SJCRH30 (cell line): ENCODE measurements around the gene TM7SF2. TPM values are rescaled to one million over a fixed set of nuclear protein-coding genes. Genes with fewer than 3 reads are reported as not detected.

ENCODE experiments used
- DNase-seq, 2 experiments: peaks; one replicate each; pipeline ENCODE4 v3.0.0-alpha.2; 2015 to 2020
- H3K27ac ChIP-seq: fragments of 250-450 bp; sonication (Bioruptor Pico); 2 replicates; pipeline ENCODE4 v1.5.1; 2020; ENCODE audit warnings: mild to moderate bottlenecking, moderate library complexity
- H3K27me3 ChIP-seq: fragments of 250-450 bp; sonication (Bioruptor Pico); 2 replicates; pipeline ENCODE4 v1.5.1; 2020; ENCODE audit warnings: mild to moderate bottlenecking, moderate library complexity
- H3K36me3 ChIP-seq: fragments of 250-450 bp; sonication (Bioruptor Pico); 2 replicates; pipeline ENCODE4 v1.5.1; 2020; ENCODE audit warnings: mild to moderate bottlenecking, moderate library complexity
- H3K4me1 ChIP-seq: fragments of 250-450 bp; sonication (Bioruptor Pico); 2 replicates; pipeline ENCODE4 v1.5.1; 2020; ENCODE audit warnings: mild to moderate bottlenecking, moderate library complexity
- H3K4me3 ChIP-seq: fragments of 250-450 bp; sonication (Bioruptor Pico); 2 replicates; pipeline ENCODE4 v1.5.1; 2020; ENCODE audit warnings: mild to moderate bottlenecking, moderate library complexity
- H3K9me3 ChIP-seq: fragments of 250-450 bp; sonication (Bioruptor Pico); replicated peaks from 2 replicates; pipeline ENCODE4 v1.5.1; 2020; ENCODE audit warnings: mild to moderate bottlenecking, moderate library complexity
- total RNA-seq: library from RNA; depleted of rRNA; stranded (reverse); fragments of >200 nt; shearing (Covaris generic); gene quantifications from 2 replicates; pipeline ENCODE4 v1.2.3, GENCODE V29; 2014; rRNA removed

The TM7SF2 gene
- 2.9 and 3.7 TPM in 2 replicates for total RNA-seq

- Histone ChIP-seq H3K4me3 (peak within 1 kb of the TSS; percentile 21), H3K27me3 (no peaks in the 10 kb centered on the region), H3K9me3 (no peaks in the 10 kb centered on the region), H3K4me1 (peaks cover 5% of the 10 kb centered on the region; the same call in 1 of the 2 replicates), H3K36me3 (no peaks in the 10 kb centered on the region), H3K27ac (no peak within 1 kb of the TSS)
- DNase-seq: peak; percentile 88 to 89
These were observed at the start of gene TM7SF2 for GRCh38 chr11:65111744-65112545. Gene TM7SF2 (plus strand): TSS chr11:65111872. CDS start chr11:65112016, 144 bp downstream.

GRCh38 chr11:65063532-65063931 is 48.1 kb upstream of the TM7SF2 start:
- no peaks in the 10 kb centered on the region for H3K36me3 ChIP-seq
- no peak overlapping the region for H3K27ac ChIP-seq
- no peaks in the 10 kb centered on the region for H3K4me1 ChIP-seq

GRCh38 chr11:65064847-65065240 is 46.8 kb upstream of the TM7SF2 start:
- no peaks in the 10 kb centered on the region for H3K4me1 ChIP-seq
- DNase-seq: no peak
- no peak overlapping the region for H3K4me3 ChIP-seq
- no peaks in the 10 kb centered on the region for H3K36me3 ChIP-seq
- H3K9me3 ChIP-seq: no peaks in the 10 kb centered on the region
- H3K27me3 ChIP-seq: peaks cover 11% of the 10 kb centered on the region; the same call in 1 of the 2 replicates
- no peak overlapping the region for H3K27ac ChIP-seq

More at GRCh38 chr11:65063532-65063931, 48.1 kb upstream of the TM7SF2 start:
- peaks cover 11% of the 10 kb centered on the region; the same call in 1 of the 2 replicates for H3K27me3 ChIP-seq
- no peak for DNase-seq
- H3K4me3 ChIP-seq: no peak overlapping the region
- H3K9me3 ChIP-seq: no peaks in the 10 kb centered on the region

- no peaks in the 10 kb centered on the region for H3K36me3 ChIP-seq
- no peaks in the 10 kb centered on the region for H3K4me1 ChIP-seq
- no peak overlapping the region for H3K4me3 ChIP-seq
- no peaks in the 10 kb centered on the region for H3K9me3 ChIP-seq
- no peak overlapping the region for H3K27ac ChIP-seq
- DNase-seq: no peak
- H3K27me3 ChIP-seq: peaks cover 11% of the 10 kb centered on the region; the same call in 1 of the 2 replicates
These were observed 45.8 kb upstream of the TM7SF2 start for GRCh38 chr11:65065851-65066250.

- Histone ChIP-seq H3K9me3 (no peaks in the 10 kb centered on the region), H3K4me3 (no peak overlapping the region), H3K4me1 (no peaks in the 10 kb centered on the region), H3K27ac (no peak overlapping the region), H3K36me3 (no peaks in the 10 kb centered on the region), H3K27me3 (peaks cover 11% of the 10 kb centered on the region; the same call in 1 of the 2 replicates)
- no peak for DNase-seq
These were observed 45.4 kb upstream of the TM7SF2 start for GRCh38 chr11:65066315-65066714.

GRCh38 chr11:65066805-65067291 is 44.8 kb upstream of the TM7SF2 start:
- H3K36me3 ChIP-seq: no peaks in the 10 kb centered on the region
- H3K4me3 ChIP-seq: no peak overlapping the region
- no peaks in the 10 kb centered on the region for H3K4me1 ChIP-seq
- H3K9me3 ChIP-seq: no peaks in the 10 kb centered on the region
- no peak overlapping the region for H3K27ac ChIP-seq
- peaks cover 11% of the 10 kb centered on the region; the same call in 1 of the 2 replicates for H3K27me3 ChIP-seq
- no peak for DNase-seq

- Histone ChIP-seq H3K27me3 (peaks cover 11% of the 10 kb centered on the region; the same call in 1 of the 2 replicates), H3K9me3 (no peaks in the 10 kb centered on the region), H3K36me3 (no peaks in the 10 kb centered on the region), H3K4me3 (no peak overlapping the region), H3K27ac (no peak overlapping the region), H3K4me1 (no peaks in the 10 kb centered on the region)
- no peak for DNase-seq
These were observed 44.2 kb upstream of the TM7SF2 start for GRCh38 chr11:65067446-65067845.

- H3K4me3 ChIP-seq: no peak overlapping the region
- H3K36me3 ChIP-seq: no peaks in the 10 kb centered on the region
- H3K27ac ChIP-seq: no peak overlapping the region
- peaks cover 11% of the 10 kb centered on the region; the same call in 1 of the 2 replicates for H3K27me3 ChIP-seq
- DNase-seq: no peak
- H3K4me1 ChIP-seq: no peaks in the 10 kb centered on the region
- no peaks in the 10 kb centered on the region for H3K9me3 ChIP-seq
These were observed 42.5 kb upstream of the TM7SF2 start for GRCh38 chr11:65069217-65069616.

- DNase-seq: no peak
- no peak overlapping the region for H3K27ac ChIP-seq
- no peak overlapping the region for H3K4me3 ChIP-seq
- no peaks in the 10 kb centered on the region for H3K4me1 ChIP-seq
- peaks cover 10% of the 10 kb centered on the region; the same call in 1 of the 2 replicates for H3K27me3 ChIP-seq
- no peaks in the 10 kb centered on the region for H3K9me3 ChIP-seq
- peaks cover 6% of the 10 kb centered on the region; the same call in 1 of the 2 replicates for H3K36me3 ChIP-seq
These were observed 39.6 kb upstream of the TM7SF2 start for GRCh38 chr11:65071907-65072630.

- DNase-seq: no peak
- Histone ChIP-seq H3K4me3 (no peak overlapping the region), H3K36me3 (peaks cover 11% of the 10 kb centered on the region; the same call in 1 of the 2 replicates), H3K27ac (no peak overlapping the region), H3K9me3 (no peaks in the 10 kb centered on the region), H3K4me1 (no peaks in the 10 kb centered on the region), H3K27me3 (peaks cover 5% of the 10 kb centered on the region; the same call in 1 of the 2 replicates)
These were observed 39.1 kb upstream of the TM7SF2 start for GRCh38 chr11:65072631-65072966.

GRCh38 chr11:65077451-65077850 is 34.2 kb upstream of the TM7SF2 start:
- H3K9me3 ChIP-seq: no peaks in the 10 kb centered on the region
- no peaks in the 10 kb centered on the region; the same call in 1 of the 2 replicates for H3K4me1 ChIP-seq
- H3K27me3 ChIP-seq: no peaks in the 10 kb centered on the region
- H3K27ac ChIP-seq: no peak overlapping the region
- no peak overlapping the region for H3K4me3 ChIP-seq
- DNase-seq: no peak
- H3K36me3 ChIP-seq: peaks cover 48% of the 10 kb centered on the region

GRCh38 chr11:65078151-65078550 is 33.5 kb upstream of the TM7SF2 start:
- H3K36me3 ChIP-seq: peaks cover 53% of the 10 kb centered on the region
- H3K4me1 ChIP-seq: peaks cover 5% of the 10 kb centered on the region
- no peaks in the 10 kb centered on the region for H3K27me3 ChIP-seq
- no peak overlapping the region for H3K4me3 ChIP-seq
- DNase-seq: peak; percentile 23 to 54
- no peaks in the 10 kb centered on the region for H3K9me3 ChIP-seq
- H3K27ac ChIP-seq: no peak overlapping the region

- H3K9me3 ChIP-seq: no peaks in the 10 kb centered on the region
- H3K36me3 ChIP-seq: peaks cover 53% of the 10 kb centered on the region
- peaks cover 5% of the 10 kb centered on the region for H3K4me1 ChIP-seq
- H3K27me3 ChIP-seq: no peaks in the 10 kb centered on the region
- no peak overlapping the region for H3K27ac ChIP-seq
- H3K4me3 ChIP-seq: no peak overlapping the region
- no peak for DNase-seq
These were observed 32.8 kb upstream of the TM7SF2 start for GRCh38 chr11:65078786-65079342.

GRCh38 chr11:65083134-65083833 is 28.4 kb upstream of the TM7SF2 start:
- H3K4me3 ChIP-seq: peak overlapping the region; percentile 84
- H3K27me3 ChIP-seq: no peaks in the 10 kb centered on the region
- no peak for DNase-seq
- H3K36me3 ChIP-seq: peaks cover 36% of the 10 kb centered on the region
- peak overlapping the region; percentile 83 for H3K27ac ChIP-seq
- H3K9me3 ChIP-seq: no peaks in the 10 kb centered on the region
- peaks cover 5% of the 10 kb centered on the region for H3K4me1 ChIP-seq
